Fibroblast of skin of left quadriceps (primary cell): ENCODE data around the gene CAPZB.

Experiments used
- DNase-seq, 2 experiments: peaks; one replicate each; pipeline ENCODE4 v3.0.0-alpha.2; 2013; ENCODE audit warnings: low read depth in 2 of 2

The CAPZB gene

GRCh38 chr1:19429611-19430010, 55.7 kb downstream of the CAPZB start:
- no peak for DNase-seq

DNA sequence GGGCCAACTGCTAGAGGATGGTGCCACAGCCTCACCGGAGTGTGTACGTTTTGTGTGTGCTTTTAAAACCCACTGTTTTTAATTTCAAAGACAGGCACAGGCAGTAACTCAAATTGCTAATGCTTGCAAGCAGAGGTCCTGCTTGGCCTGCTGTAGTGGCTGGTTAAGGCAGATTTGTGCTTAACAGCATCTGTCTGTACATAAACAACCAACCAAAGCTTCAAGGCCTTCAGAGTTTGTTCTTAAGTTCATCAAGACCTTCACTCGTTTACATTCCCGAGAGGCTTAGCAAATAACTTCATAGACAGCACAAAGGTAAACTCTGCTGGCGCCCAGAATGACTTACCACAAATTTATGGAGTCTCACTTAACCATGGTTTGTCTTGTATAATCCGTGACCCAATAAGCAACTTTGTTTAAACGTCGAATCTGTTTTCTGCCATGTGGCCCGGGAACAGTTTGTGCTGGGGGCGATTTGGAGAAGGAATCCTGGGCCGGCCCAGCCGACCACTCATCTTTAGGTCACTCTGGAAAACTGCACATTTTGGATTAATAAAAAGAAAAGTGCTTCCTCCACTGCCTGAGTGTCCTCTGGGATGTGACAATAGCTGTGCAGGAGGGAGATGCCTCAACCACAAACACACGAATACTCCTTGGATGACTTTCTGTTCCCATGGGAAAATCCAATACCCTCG, 58.1 kb downstream of the CAPZB start:
- no peak for DNase-seq

DNA sequence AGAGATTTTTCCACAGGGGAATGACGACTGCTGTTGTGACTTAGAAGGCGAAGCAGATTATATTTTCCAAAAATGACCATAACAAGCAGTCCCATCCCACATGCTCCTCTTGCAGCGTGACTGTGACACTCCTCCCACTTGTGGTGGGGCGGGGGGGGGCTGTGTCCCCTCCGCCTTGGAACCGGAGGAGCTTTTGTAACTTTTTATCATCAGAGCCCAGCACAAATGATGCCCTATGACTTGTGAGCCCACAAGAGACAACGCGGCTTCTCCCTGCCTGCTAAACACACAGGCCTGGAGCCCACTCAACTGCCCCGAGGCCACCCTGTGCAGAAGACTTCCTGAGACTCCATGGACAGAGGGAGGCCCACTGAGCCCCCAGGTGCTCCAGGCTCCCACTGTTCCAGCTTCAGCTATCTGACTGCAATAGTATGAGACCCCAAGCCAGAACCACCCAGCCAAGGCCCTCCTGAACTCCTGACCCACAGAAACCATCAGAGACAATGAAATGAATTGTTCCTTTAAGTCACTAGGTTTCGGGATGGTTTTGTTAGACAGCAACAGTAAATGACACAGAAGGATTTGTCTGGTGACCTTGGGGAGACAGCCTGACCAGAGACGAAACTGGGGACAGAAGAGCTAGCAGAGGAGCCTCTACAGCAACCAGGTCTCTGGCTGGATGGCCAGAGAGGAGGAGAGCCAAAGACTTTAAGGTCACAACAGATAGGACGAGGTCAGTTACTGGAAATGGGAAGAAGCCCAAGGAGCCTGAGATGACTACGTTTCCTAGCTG, 58.8 kb downstream of the CAPZB start:
- no peak for DNase-seq

DNA sequence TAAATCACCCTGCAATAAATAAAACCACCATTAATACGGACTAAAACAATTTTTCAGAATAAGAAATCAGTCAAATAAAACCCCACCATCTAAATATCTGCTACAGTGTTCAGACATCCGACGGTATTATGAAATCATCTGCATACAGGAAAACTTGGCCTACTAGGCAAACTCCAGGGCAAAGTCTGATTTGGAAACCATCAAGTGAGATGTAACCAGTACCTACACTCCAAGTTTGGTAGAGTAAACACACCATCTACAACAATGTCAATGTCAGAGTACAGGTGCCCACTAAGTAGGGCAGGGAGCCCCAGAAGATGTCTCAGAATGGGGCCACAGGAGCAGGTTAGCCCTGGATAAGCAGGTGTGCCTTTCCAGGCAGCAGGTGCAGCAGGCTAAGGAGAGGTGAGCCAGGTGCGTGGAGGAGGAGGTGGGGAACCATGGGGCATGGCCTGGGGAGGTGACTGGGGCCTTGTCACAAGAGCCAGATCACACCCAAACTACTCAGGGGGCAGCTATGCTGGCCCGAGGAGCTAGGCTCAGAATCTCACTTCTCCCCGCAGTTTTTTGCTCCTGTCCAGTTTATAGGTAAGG, 59.6 kb downstream of the CAPZB start:
- no peak for DNase-seq

GRCh38 chr1:19424651-19425570, 60.4 kb downstream of the CAPZB start:
- DNase-seq = no peak

DNA sequence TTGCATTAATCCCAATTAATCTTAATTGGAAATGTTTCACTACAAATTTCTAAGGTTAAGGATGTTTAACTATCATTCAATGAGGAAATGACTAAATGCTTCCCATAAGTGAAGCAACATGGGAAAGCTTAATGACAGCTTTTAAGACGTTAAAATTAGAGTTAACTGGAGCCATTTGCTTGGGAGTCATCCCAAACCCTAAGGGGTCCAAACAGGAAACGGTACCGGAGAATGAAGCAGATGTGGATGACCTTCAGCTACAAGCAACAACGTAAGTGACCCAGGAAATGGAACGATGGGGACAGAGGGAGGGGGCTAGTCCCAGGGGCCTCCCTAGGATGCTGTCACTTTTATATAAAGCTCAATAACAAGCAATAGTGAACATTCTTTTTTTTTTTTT, 62.2 kb downstream of the CAPZB start:
- no peak for DNase-seq

GRCh38 chr1:19421365-19421764, 64.0 kb downstream of the CAPZB start:
- DNase-seq = no peak

DNA sequence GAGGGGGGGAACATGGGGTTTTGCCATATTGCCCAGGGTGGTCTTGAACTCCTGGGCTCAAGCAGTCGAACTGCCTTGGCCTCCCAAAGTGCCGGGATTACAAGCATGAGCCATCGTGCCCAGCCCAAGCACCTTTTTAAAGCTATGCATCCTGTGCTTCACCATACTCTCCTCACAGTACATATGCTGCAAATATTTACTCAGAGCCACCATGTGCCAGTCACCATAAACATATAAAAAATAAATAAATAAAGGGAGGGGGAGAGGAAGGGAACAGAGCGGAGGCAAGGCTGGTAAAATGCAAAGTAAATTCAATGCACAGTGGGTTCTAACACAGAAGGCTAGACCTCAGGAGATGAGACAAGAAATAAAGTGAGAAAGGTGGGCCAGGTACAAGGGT, 64.7 kb downstream of the CAPZB start:
- DNase-seq = no peak

- DNase-seq = no peak
Observed at GRCh38 chr1:19419691-19420090, 65.6 kb downstream of the CAPZB start.

- no peak for DNase-seq
Observed at GRCh38 chr1:19418503-19418971, 66.8 kb downstream of the CAPZB start.

- no peak for DNase-seq
Observed at GRCh38 chr1:19416921-19417470, 68.3 kb downstream of the CAPZB start.

GRCh38 chr1:19416145-19416544, 69.2 kb downstream of the CAPZB start:
- no peak for DNase-seq

DNA sequence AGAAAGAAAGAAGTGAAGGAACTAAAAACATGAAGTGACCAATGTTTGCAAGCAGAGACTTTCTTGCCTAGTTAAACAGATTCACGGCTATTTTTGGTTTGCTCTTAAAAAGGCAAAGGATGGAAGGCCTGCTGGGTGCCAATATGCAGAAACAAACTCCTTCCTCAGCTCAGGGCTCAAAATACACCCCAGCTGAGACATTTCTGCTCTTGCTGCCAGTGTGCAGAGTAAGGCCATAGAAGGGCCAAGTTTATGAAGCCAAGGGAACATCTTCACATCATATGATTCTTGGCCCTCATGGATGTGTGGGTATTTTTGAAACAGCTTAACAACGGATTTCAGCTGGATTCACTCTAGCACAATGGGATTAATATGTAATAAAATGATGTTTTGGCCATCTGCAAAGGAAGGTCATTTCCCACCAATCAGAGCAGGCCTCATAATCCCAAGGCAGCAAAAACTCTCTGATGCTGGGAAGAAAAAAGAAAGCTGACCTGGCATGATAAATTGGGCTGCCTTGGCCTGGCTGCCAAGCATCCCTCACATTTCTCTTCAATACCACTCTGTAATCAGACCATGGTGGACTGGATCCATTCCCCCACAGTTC, 70.7 kb downstream of the CAPZB start:
- DNase-seq = no peak

GRCh38 chr1:19413999-19414398, 71.3 kb downstream of the CAPZB start:
- DNase-seq = no peak

DNA sequence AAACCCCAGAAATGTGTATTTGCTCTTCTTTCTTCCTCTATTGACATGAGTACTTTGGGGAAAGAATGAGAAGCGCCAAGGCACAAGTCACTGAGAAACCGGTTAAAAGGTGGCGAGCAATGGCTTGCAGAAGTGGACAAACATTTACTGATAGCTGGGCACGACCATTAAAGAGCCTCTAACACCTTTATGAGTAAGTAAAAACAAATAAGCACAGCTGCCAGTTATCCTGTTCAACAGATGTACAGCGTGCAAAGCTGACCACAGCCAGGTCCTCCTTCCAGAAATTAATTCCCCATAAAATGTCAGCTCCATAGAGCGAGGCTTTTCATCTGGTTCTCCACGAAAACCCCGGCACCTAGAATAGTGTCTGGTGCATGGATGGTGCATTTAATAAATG, 72.7 kb downstream of the CAPZB start:
- DNase-seq = no peak

DNA sequence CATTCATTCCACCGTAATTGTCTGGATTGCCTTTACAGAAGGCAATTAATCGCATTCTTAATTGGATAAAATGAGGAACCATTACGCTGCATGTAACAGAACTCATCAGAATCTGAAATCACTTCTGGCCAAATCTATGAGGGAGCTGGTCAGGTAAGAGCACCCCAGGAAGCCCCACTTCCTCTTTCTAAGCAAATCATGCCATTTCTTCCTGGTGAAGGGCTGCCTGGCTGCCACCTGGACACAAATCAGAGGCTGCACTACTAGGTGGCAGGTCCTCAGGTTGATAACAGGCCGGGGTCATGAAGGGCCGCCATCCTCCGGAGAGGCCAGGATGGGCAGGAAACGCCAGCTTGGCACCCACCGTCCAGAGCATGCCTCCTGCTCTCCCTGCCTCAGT, 73.7 kb downstream of the CAPZB start:
- DNase-seq = no peak

DNA sequence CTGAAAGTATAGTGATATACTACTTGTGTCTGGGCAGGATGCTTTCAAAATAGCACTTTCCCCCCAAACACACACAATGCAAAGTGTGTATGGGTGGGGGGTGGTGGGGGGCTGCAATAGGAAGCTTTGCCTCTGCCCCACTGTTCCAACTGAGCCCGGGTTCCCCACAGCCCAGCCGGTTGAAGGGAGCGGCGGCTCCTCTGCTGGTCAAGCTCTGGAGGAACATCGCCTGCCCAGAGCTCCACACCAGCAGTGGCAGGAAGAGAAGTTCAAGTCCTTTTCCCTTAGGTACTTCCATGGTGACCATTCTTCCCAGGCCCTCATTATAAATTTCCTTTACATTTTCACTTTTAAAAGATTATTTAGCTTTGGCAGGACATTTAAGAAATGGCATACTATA, 74.9 kb downstream of the CAPZB start:
- no peak for DNase-seq

DNA sequence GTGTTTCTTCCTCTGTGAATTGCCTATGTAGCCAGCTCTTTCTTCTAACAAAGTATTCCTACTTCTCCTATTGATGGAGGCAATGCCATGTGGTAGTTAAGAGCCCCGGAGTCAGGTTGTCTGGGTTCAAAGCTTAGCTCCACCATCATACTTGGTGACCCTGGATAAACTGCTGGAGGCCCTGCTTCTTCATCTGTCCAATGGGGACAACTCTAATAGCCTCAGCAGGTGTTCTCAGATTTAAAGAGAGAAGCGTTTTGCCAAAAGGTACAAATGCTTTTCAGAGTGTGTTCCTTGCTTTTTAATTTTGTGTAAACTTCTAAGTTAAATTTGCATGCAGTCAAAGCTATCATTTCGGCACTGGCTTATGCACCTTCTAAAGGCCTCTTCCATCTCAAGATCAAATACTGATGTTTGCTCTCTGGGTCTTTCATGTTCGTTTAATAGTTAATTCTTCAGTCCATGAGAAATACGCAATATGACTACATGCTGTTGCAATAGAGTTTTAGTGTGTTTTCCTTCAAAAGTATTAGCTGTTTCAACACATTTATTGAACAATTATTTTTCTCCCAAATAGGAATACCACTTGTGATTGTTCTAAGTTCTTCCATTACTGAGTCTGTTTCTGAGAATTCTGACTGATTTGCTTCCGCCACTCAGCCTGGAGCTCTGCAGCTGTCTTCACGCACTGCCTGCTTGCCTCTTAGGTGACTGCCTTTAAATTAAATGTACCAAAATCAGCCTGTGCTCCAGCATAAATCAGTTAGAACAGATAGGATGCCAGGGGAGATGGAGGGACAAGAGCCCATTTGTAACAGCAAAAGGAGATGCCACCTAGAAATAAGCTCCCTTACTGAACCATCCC, 75.6 kb downstream of the CAPZB start:
- DNase-seq = no peak

GRCh38 chr1:19407494-19408096, 77.7 kb downstream of the CAPZB start:
- no peak for DNase-seq

GRCh38 chr1:19406680-19407079, 78.7 kb downstream of the CAPZB start:
- DNase-seq = no peak
